GM19035 (cell line): ENCODE measurements around the gene PACS1.
"Not testable (repeated sequence)": the region's sequence is repeated elsewhere in the genome, so short reads cannot be mapped to it uniquely, and the experiment has no call there.

Experiments
- ATAC-seq: cut with Tn5 transposase; IDR thresholded peaks from one replicate; pipeline ENCODE4 v1.9.1; 2021; ENCODE audit not compliant: unreplicated experiment

PACS1 gene

DNA sequence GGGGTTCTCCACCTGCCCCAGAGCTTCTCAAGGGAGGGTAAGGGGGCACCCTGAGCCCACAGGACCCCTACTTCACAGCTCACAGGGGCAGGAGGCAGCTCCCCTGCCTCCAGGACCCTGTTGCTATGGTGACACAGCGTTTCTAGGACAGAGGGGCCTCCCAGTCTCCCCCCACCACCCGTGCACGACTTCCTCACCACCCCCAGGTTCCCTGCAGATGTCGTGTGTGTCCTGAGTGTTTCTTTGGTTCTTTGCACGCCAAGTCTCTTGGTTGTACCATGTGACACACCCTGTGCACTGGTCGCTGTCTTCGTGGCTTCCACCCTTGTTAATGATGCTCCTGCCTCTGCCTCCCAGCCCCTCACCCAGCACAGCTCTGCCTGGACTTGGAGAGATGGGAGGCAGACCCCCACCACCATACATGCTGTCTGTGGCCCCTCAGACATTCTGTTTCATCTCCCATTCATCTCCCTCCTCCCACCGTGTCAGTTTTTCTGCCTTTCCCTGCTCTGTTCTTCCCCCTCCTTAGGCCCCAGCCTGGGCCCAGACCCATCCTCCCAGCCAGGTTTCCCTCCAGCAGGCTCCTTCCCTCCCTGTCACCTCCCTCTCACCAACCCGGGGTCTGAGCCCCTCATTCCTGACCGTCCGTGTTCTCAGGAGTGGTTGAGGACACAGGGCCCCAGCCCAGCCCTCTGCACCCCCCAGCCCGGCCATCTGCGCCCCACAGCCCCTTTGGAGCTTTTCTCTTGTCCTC, 173.9 kb downstream of the PACS1 start:
- no peak for ATAC-seq

- ATAC-seq = no peak
Measured at GRCh38 chr11:66247295-66247694, 177.2 kb downstream of the PACS1 start.

DNA sequence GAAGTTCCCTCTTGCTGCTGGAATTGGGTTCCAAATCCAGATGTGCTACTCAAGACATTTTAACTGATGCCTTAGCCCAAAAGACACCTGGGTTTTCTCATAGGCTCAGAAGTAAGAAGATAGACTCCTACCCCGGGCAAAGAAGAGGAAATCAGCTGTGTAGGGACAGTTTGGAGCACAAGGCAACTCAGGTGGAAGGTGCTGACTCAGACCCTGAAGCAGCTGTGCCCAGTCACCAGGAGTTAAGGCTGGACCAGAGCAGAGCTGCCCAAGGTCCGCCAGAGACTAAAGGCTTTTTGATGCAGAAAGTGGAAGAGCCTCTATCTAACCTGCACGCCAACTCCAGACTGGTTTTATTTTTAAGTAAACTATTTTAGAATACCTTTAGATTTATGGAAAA, 177.7 kb downstream of the PACS1 start:
- ATAC-seq = no peak

DNA sequence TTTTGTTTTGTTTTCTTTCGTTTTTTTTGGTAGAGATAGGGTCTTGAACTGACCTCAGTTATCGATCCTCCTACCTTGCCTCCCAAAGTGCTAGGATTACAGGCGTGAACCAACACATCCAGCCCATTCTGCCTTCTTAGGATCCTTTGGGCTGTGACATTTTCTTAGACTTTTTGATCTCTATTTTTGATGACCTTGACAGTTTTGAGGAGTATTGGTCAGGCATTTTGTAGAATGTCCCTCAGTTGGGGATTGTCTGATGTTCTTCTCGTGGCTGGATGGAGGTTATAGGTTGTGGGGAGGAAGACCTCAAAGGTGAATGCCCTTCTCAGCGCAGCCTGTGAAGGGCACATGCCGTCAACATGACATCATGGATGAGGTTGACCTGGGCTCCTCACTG, 178.8 kb downstream of the PACS1 start:
- ATAC-seq = no peak

- no peak for ATAC-seq
Measured at GRCh38 chr11:66251809-66252208, 181.7 kb downstream of the PACS1 start.

GRCh38 chr11:66253081-66253480, 183.0 kb downstream of the PACS1 start:
- not testable (repeated sequence) for ATAC-seq

GRCh38 chr11:66258473-66258893, 188.4 kb downstream of the PACS1 start:
- no peak for ATAC-seq

GRCh38 chr11:66259225-66259624, 189.2 kb downstream of the PACS1 start:
- no peak for ATAC-seq

DNA sequence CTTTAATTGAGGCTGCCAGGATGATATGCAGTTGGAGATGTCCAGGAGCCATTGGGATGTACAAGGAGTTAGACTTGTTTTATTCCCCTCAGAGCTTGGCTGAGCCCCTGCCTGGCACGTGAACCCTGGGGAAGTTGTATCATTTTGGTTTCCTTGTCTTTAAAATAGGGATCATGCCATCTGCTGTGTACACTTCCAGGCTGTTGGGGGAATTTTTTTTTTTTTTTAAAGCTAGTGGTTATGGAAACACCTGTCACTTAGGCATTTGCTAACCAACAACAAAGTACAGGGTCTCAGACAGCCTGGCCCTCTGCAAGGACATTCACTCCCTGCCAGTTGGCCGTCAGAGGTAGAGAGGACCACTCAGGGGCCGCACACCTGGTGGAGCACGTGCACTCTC, 189.9 kb downstream of the PACS1 start:
- no peak for ATAC-seq

DNA sequence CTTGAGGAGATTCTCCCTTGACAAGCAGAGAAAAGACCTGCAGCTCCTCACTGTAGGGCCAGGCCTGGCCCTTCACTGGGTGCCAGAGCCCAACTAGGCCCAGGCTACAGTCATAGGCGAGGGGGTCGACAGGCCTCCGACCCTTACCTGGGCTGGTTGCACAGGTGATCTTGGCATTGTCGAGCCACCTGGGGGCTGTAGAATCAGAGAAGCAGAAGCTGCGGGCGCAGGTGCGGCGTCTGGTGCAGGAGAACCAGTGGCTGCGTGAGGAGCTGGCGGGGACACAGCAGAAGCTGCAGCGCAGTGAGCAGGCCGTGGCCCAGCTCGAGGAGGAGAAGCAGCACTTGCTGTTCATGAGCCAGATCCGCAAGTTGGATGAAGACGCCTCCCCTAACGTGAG, 191.5 kb downstream of the PACS1 start:
- no peak for ATAC-seq

GRCh38 chr11:66262191-66262590, 192.1 kb downstream of the PACS1 start:
- ATAC-seq = no peak

GRCh38 chr11:66262696-66263095, 192.6 kb downstream of the PACS1 start:
- ATAC-seq = no peak

- no peak for ATAC-seq
Measured at GRCh38 chr11:66263231-66263630, 193.2 kb downstream of the PACS1 start.

GRCh38 chr11:66263785-66264184, 193.7 kb downstream of the PACS1 start:
- ATAC-seq = no peak

DNA sequence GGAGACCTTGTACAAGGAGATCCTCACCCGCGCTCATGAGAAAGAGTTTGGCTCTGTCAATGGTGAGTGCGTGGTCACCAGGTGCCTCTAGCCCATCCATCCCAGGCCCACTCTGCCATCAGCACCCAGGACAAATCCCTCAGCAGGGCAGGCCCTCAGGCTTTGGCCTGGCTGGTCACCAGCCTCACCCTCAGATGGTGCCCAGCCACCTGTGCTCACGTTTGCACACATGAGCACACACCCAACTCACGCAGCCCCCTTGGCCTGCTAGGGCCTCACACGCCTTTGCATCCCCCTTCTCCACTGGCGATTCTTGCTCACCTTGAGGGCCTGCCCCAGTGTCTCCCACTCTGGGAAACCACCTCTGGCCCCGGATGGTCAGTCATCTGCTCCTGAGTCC, 194.3 kb downstream of the PACS1 start:
- ATAC-seq = no peak

DNA sequence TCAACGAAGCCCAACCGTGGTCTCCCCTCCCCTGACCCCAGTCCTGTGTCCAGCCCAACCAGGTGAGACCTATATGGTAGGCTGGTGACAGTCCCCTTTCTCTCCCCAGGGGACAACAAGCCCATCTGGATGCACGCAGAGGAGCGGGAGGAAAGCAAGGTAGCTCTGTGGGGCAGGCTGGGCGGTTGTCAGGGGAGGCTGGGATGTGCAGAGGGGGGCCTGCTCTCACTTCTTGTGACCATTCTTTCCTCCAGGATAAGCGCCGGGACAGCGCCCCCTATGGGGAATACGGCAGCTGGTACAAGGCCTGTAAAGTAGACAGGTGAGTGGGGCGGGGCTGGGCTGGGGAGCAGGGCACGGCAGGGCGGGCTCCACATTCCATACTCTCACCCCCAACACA, 194.8 kb downstream of the PACS1 start:
- no peak for ATAC-seq

- no peak for ATAC-seq
Measured at GRCh38 chr11:66265531-66266377, 195.7 kb downstream of the PACS1 start.

DNA sequence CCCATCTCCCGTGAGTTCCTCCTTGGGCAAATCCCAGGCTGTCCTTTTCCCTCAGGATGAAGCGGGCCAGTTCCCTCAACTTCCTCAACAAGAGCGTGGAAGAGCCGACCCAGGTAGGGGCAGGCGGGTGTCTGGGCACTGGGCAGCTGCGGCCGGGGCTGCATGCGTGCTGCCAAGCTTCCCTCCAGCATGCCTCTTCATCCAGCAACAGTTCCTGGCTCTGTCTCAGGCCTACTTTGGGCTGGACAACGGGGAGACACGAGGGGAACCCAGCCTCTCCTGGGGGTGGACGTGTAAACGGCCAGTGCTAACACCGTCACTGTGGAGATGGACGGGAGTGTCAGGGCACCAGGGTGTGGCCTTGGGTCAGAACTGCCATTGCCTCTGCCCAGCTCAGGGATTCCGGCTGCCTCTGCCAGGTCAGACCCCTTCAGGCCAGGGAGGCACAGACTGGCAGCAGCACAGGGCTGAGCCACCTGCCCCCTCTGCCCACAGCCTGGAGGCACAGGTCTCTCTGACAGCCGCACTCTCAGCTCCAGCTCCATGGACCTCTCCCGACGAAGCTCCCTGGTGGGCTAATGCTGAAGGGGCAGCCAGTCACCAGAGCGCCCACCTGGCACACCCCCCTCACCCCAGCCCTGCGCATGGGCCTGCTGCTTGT, 196.4 kb downstream of the PACS1 start:
- ATAC-seq = no peak

- ATAC-seq = peak; percentile 0
Measured at GRCh38 chr11:66267039-66267378, 196.9 kb downstream of the PACS1 start.

DNA sequence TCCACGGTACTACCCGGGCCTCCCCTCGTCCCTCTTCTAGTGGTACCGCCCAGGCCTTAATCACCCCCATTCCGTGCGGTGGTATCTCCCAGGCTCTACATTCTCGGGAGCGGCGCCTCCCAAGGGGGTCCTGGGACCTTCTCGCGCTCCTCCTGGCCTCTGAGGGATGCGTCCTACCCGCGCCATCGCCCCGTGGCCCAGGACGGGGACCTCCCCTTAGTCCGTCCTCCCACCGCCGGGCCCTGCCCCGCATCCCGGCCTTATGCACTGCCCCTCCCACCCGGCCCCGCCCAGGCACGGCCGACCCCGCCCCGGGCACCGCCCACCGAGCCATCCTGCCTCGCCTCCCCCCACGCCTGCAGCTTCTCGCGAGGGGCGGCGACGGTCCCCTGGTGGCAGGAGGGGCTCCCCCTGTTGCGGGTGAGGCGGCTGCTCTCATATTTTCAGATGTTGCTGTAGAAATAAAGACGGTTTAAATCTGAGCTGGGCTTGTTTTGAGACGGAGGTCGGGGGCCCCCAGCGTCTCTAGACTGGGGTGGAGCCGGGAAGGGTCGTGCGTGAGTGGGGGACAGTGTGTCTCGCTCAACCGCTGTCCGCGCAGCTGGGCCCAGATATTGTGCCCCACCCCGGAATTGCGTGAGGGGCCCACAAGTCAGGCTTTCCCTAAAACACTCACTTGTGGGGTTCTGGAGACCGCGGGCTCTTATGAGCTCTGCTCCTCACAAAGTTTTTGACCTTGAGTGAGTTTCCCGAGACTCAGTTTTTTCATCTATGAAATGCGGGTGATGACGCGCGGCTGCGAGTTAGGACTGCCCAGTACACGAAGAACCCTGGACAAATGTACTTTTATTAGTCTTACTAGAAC, 197.5 kb downstream of the PACS1 start:
- ATAC-seq = peak; percentile 45
